NCI-H69 (cell line): ENCODE data around the gene FPR2.
"Not testable (repeated sequence)": the region's sequence is repeated elsewhere in the genome, so short reads cannot be mapped to it uniquely, and the experiment has no call there.

Experiments used
- DNase-seq: peaks from one replicate; lab custom pipeline; 2025; lab: John Stamatoyannopoulos, UW

FPR2 gene

DNA sequence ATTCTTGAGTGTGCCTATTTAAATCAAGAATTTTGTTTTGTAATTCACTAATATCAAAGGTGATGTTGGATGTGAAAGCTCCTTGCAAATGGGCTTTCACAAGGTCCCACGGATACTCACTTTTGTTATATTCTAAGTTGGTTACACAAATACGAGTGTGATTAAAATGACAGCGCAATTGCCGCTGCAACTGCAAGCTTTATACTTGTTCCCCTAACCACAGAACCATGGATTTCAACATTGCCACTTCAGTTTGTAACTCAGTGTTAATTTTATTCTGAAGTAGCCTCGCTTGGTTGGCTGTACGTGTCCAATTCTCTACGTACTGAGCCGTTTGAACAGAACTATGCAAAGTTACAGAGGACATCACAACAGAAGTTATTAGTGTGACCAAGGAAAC lies 44.4 kb downstream of the FPR2 start:
- DNase-seq = not testable (repeated sequence)

DNA sequence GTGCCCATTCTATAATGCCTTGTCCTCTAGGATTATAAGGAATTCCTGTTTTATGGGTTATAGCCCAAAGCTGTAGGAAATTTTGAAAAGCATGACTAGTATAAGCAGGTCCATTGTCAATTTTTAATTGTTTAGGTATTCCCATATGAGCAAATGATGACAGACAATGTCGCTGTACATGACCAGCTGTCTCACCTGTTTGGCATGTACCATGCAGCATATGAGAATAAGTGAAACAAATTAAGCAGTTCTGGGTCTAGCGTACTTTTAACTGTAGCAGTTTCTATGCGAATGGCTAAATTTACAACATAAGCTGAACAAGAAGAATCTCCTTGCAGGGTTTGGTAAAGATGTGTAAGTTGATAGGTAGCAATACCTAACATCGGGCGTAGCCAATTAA lies 45.6 kb downstream of the FPR2 start:
- not testable (repeated sequence) for DNase-seq

DNA sequence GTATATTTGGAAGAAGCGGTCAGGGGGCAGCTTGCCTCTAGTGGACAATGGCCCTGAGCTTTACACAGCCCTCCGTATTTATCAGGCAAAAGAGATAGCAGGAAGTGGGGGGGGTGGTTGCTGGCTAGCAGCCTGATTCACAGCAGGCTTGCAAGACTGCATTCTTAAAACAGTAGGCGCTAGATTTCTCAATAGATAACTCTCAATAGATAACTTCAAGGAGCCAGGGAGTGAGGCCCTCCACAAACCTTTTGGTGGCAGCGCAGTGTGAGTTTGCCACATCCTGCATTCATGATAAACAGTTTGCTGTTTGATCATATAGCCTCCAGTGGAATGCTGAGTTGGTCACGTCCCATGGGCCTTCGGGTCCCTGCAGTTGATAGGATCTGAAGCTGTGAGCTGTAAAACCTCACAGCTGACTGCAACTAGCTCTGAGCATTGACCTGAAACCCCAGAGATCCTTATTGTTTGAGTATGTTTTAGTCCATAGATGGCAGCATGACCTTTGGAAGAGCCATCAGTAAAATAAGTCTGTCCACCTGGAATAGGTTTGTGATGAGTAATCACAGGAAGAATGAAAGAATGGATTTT lies 46.2 kb downstream of the FPR2 start:
- DNase-seq = no peak

DNA sequence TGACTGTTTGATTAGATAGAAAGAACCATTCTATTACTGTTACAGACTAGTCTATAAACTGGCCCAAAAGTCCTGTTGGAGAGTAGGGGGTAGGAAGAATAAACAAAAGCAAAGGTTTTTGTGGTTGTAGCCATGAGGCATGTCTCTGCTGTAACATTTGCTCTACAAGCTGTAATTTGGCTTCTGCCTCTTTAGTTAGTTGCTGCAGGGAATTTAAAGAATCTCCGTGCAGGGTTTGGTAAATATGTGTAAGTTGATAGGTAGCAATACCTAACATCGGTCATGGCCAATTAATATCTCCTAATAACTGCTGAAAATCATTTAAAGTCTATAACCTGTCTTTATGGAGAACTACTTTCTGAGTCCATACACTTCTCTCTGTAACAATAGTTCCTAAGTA lies 46.9 kb downstream of the FPR2 start:
- no peak for DNase-seq

DNA sequence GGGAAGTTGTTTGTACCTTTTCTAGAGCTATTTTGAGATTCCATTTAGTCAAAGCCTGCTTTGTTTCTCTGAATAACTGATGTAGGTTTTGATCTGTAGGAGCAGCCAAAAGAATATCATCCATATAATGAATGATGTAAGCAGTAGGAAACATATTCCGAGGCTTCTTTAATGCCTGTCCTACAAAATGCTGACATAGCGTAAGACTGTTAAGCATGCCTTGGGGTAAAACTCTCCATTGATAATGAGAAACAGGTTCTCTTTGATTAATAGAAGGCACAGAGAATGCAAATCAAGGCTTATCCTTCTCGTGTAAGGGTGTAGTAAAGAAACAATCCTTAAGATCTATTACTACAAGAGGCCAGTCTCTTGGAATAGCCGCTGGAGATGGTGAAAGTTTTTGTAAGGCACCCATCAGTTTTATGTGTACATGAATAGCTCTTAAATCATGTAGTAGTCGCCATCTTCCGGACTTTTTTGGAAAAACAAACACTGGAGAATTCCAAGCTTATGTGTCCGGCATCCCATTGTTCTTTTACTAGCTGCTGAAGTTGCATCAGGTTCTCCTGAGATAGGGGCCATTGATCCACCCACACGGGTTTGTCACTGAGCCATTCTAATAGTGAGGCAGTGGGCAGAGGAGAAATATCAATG lies 47.5 kb downstream of the FPR2 start:
- DNase-seq = peak; percentile 23

DNA sequence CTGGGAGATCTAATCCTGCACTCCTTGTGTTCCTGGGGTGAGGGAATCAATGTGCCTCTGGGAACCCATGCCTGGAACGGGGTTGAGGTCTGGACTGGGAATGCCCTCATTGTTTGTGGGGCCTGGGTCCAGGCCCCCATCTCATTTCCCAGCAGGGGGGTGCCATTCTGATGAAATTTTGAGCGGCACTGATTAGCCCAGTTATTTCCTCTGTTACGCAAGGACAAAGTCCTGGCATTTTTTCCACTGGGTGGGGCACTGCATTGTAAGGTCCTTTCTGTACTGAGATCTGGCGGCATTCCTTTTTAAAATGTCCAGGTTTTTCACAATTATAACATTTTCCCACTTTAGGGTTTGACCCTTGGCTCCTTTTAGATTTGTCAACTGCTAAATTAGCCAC lies 48.8 kb downstream of the FPR2 start:
- DNase-seq = no peak

DNA sequence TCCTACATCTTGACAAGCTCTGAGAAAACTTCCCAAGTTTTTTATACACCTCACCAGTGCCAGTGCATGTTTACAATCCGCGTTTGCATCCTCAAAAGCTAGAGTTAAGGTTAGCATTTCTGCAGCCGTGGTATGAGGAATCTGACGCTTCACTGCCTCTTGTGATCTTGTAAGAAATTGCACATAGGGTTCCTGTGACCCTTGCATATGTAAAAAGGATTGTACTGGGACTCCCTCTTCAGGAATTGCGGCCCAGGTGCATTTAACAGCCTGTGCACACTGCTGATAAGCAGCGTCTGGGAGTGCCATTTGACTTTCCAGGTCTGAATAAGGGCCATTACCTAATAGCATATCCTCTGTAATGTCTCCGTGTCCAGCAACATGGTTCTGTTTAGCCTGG lies 49.2 kb downstream of the FPR2 start:
- DNase-seq = peak; percentile 39

DNA sequence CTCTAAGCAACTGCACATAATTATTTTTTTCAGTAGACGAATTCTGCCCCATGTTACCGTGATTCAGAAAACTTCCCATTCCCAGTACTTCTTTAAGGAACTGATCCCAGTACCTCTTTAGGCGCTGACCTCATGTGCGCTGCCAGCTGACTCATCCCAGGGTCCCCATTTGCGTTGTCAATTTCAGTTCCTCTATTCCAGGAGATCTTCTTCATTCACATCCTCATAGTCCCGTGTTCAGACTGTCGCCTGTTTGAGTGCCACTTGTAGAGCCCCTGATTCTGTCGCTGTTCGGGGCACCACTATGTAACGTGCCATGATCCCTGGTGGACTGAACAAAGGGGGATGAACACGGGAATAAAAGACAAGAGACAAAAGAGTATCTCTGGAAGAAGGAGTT lies 50.4 kb downstream of the FPR2 start:
- DNase-seq = no peak

DNA sequence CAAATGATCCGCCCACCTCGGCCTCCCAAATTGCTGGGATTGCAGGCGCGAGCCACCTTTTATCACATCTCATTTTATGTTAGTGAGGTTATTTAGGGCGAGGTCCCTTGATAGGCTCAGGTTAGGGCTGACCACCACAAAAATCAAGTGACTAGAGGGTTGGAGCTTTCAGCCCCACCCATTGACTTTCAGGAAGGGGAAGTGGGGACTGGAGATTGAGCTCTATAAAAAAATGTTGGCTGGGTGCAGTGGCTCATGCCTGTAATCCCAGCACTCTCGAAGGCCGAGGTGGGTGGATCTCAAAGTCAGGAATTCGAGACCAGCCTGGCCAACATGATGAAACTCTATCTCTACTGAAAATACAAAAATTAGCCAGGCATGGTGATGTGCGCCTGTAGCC lies 54.1 kb downstream of the FPR2 start:
- no peak for DNase-seq

DNA sequence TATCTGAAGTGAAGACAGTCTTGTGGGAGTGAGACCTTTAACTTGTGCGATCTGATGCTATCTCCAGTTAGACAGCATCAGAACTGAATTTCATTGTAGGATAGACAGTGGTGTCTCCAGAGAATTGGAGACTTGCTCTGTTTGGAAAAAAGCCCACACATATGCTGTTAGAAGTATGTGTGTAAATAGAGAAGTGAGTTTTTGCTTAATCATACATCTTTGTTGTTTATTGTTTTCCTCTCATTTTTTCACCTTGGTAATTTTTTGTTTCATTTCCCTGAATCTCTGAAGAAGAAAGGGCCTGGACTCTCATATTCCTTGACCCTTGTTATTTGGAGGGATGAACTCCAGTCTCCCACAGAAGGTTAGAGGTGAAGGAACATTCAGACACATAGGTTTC lies 55.7 kb downstream of the FPR2 start:
- no peak for DNase-seq

DNA sequence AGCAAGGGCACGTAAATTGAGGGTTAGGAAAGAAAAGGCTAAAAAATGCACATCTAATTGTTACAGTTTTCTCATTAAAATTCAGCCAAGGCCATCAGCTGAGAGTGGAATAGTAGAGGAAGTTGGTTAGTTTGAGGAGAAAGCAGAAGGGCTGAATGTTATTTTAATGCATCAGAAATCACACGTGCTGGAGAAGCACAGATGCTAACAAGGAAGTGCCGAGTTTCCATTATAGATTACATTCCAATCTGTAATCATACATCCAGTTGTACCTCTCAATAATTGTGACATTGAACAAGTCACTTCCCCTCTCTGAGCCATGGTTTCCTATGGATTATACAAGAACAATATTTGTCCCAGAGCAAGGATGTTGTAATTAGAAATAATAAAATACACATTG lies 59.0 kb downstream of the FPR2 start:
- no peak for DNase-seq
